Measurements from ENCODE around the gene SETD3. TPM values are rescaled to one million over a fixed set of nuclear protein-coding genes. Genes with fewer than 3 reads are reported as not detected.

Gene SETD3
- total RNA-seq, 1 donor from 2014 or later: 101 TPM

DNA sequence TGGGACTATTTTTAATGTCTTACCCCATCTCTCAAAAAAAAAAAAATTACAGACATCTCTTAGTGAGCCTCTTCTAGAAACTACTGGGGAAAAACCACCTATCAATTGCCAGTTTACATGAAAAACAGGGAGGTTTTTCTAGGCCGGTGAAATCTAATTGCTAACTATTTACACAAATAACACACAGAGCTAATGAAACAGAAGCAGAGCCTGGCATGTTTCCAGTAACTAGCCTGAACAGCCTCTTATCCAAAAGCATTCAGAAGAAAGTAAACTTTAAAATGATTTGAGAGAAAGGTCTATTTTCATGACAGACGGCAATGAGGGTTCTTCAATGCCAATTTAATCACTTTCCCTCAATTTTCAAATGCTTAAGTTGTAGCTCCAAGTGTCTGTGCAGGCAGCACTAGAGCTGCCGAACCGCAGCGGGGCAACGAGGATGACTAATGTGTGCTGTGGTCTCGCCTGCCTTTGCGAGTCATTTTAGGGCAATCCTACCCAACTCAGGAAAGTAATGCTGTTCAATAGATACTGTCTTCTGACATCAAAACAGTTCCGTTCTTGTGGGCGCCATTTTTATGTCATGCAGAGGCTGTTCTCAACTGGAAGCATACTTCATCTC, 84.6 kb downstream of the SETD3 start:
- DNase-seq (ENCODE audit: low spot score): no peak

DNA sequence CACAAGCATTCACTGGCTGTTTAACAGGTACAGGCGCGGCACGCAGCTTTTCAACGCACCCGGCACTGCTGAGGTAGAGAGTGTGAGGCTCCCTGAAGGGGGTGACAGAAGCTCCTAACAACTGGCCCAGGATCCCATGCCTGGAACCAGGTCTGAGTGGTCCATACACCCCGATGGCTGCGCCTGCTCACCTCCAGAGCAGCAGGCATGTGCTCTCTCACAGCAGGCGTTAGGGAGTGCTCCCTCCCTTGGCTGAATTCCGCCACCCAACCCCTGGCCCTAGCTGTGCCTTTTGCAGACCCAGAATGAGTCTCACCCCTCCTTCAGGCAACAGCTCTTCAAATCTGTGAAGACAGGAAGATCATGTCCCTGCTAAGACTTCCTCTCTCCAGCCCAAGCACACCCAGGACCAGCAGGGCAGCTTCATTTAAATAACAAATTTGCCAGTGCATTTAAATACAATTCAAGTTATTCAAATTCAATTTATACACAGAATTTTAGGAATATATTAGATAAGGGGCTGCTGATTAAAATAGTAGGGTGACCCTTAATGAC, 86.0 kb downstream of the SETD3 start:
- DNase-seq (ENCODE audit: low spot score): no peak

DNA sequence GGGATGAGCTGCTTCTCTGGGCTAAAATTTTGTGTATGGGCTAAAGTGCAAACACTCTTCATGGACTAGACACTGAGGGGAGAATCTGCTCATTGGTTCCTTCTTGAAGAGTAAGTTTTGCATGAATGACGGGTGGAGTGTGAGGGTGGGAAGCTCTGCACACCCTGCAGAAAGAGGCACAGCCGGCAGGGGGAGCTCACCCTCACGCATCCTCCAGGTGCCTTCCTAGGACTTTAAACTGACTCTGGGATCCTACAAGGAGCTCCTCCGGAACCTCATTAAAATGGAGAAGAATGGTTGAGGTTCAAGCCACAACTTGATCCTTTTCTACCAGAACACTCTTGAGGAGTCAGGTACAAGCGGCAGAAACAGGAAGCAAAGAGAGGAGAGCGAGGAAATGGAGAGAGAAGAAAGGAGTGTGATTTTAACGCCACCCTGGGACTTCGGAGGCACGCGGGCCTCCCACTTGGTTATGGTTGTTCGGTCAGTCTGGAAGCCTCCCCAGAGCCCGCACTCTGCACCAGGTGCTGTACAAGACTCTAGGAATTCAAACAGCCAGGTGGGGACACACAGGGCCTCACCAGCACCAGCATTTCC, 87.5 kb downstream of the SETD3 start:
- DNase-seq (ENCODE audit: low spot score): peak; percentile 14

DNA sequence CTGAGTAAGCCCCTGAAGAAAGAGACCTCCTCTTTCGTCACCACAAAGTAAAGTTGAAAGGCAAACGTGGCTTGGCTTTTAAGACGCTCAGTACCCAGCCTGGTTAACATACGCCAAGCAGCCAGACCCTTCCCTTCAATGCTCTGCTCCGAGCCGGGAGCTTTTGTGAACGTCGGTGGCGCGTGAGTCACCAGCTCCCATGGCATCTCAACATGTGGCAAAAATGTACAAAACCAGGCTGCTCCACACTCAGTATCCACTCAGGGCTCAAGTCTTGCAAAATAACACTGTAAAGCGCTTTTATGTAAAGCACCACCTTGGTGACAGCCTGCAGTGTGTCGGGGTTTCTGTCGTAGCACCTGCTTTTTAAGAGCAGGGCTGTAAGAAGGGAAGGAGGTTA, 89.0 kb downstream of the SETD3 start:
- no peak for DNase-seq (ENCODE audit: low spot score)

DNA sequence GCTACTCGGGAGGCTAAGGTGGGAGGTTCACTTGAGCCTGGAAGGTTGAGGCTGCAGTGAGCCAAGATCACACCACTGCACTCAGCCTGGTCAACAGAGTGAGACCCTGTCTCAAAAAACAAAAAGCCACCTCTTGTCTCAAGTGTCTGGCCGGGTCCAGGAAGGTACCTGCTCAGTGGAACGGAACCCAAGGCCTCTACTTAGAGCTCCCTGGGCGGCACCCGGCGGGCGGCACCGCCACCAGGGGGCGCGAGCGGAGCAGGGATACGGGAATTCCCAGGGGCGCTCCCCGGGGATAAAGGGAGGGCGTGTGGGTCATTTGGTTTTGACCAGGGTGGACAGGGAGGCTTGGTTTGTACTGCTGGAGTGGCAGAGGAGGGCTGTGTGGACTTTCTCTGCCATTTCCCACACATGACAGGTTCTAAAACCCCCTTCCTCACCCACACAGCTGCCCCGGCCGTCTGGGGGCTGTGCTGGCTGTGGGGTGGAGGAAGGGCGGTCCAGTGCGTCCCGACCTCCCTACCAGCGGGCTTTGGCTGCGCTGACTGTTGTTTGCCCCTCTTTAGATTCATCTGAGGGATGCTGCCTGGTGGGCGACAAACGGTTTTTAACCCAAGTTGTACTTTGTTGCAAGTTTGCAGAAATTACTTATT, 91.4 kb downstream of the SETD3 start:
- no peak for DNase-seq (ENCODE audit: low spot score)

DNA sequence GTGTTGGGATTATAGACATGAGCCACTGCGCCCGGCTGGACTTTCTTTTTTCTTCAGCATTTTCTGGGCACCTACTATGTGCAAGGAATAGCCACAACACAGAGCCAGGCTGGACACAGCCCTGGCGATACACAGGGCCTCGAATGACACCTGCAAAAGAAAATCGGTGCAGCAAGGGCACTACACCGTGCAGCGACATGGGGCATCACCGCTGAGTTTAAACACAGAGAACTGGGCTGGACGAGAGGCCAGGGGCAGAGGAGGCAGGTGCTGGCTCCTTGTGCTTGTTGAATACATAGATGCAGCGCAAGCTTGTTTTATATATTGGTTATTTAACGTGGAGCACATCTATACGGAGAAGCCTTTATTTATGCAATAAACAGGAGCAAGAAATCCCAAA, 92.4 kb downstream of the SETD3 start:
- DNase-seq (ENCODE audit: low spot score): no peak

DNA sequence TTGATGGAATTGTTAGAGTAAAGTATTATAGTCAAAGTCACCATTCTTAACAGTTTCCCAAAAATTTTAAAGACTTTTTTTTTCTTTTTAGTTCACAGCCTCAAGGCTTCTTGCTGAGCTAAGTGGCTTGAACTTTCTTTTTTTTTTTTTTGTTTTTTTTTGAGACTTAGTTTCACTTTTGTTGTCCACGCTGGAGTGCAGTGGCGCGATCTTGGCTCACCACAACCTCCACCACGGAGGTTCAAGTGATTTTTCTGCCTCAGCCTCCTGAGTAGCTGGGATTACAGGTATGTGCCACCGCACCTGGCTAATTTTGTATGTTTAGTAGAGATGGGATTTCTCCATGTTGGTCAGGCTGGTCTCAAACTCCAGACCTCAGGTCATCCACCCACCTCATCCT, 92.8 kb downstream of the SETD3 start:
- no peak for DNase-seq (ENCODE audit: low spot score)

DNA sequence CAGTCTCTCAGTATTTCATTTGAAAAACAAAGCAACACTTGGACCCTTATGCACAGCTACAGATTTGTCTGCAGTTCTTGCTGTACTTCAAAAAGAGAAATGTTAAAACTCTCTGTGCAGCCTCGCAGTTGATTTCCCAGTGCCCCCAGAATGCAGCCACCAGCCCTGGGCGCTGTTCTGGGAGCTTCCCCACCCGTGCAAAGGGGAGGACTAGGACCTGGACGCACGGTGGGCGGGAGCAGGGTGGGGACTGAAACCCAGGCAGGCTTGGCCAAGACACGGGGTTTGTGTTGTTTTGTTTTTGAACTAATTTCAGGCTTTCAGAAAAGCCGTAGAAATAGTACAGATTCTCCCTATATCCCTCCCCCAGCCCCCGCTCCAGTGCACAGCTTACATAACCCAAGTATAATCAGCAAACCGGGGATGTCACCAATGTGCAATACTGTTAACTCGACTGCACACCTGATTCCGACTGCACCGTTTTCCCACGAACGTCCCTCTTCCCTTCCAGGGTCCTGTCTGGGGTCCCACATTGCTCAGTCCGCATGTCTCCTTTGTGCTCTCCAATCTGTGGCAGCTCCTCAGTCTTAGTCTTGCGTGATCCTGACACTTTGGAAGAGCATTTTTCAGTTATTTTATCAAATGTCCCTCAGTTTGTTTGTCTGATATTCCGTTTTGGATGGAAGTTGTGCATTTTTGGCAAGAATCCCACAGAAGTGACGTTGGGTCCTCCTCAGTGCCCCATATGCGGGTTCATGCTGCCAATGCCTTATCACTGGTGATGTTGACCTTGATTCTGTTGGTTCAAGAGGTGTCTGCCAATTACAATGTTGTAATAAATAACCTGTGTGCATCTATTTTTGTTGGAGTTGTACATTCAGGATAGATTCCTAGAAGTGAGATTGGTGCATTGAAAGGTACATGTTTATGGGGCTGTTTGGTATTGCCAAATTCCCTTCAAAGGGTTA, 95.9 kb downstream of the SETD3 start:
- no peak for DNase-seq (ENCODE audit: low spot score)

DNA sequence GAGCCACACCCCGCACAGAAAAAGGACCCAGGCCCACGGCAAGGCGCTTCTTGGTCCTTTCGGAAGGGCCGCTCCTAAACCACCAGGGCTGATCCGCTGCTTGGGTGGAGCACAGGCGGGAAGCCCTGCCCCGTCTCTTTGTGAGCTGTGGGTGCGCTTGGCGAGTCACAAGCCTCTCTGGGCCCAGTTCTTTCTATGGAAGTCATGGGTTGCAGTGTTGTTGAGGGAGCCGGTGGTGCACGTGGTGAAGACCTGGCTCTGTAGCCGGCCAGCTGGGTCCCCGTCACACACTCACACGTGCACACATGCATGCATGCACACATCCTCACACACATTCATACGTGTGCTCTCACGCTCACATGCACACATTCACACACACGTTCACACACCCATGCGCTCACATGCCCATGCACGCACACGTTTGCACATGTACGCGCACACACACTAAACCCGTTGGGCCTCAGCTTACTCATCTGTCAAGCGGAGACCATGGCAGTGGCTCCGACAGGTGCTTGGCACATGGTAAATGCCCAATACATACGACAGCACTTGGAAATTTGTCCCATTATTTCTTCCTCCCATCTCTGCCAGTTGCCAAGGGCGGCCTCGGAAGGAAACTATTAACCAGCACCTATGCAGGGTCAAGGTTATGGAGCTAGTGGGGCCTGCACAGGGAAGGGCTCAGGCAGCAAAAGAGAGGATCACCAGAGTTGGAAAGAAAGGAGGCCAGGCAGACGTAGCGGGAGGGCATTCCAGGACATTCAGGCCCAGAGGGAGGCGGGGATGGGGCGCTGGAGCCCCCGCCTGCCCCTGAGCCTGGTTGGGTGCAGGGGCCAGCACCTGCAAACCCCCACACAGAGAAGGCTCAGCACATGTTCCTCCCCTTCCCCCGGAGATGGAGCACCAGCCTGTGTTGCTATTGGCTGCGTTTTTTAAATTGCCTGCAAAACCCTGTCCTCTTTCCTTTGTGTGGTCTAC, 96.9 kb downstream of the SETD3 start:
- no peak for DNase-seq (ENCODE audit: low spot score)

DNA sequence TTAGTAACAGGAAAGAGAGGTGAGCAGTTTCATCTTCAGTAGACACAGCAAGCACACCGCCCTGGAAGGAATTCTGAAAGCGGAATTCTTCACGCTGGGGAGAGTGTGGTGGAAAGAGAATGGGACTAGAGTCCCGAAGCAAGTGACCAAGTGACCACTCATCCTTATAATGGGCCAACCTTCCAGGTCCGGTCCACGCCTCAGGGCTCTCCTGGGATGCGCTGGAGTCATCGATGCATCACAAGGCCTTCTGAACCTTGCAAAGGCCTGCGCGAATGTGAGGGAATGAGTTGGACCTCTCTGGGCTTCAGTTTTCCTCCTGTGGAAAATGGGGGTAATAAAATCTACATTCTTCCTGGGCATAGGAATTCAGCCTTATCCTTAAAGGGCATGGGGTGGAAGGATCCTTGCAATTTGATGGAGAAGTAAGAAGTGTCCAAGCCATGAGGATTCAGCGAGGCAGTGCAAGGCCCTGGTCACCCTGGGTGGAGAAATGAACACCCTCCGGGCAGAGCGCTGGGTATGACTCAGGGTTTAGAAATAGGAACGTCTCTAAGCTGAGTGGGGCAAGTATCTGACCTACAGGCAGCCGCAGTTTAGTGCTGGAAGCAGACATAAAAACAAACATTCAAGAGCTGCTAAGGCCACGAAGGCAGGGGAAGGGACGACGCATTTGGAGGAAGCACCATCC, 97.7 kb downstream of the SETD3 start:
- no peak for DNase-seq (ENCODE audit: low spot score)

DNA sequence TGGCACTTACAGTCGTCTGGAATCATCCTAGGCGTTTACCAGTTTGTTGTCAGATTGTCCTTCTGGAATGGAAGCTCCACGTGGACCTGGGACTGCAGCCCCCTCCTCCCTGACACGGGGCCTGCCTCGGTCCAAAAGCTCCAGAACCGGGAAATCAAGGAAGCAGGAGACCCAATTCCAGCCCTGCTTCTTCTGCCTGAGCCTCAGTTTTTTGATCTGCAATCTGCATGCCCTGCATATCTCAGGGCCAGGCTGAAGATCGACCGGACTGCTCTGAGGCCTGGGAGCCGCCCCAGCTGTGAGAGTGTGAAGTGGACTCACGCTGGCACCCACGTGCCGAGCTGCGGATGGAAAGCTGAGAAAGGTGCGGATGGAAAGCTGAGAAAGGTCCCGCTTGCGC, 98.6 kb downstream of the SETD3 start:
- DNase-seq (ENCODE audit: low spot score): no peak

DNA sequence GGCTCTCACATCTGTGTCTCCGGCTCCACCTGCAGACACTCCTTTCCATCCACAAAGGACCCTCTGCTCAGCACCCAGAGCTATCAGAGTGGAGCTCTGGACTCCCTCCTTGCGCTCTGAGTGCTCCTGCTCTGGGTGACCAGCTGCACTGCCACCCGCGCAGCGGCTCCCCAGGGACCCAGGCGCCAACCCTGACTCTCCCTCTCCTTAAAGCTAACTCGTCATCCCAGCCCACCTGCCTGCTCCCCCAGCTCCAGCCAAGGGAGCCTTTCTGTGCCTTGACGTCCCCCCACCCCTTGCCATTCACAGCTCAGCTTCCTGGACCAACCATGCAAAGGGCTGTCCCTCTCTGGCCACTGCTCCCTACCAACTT, 99.0 kb downstream of the SETD3 start:
- DNase-seq (ENCODE audit: low spot score): no peak

DNA sequence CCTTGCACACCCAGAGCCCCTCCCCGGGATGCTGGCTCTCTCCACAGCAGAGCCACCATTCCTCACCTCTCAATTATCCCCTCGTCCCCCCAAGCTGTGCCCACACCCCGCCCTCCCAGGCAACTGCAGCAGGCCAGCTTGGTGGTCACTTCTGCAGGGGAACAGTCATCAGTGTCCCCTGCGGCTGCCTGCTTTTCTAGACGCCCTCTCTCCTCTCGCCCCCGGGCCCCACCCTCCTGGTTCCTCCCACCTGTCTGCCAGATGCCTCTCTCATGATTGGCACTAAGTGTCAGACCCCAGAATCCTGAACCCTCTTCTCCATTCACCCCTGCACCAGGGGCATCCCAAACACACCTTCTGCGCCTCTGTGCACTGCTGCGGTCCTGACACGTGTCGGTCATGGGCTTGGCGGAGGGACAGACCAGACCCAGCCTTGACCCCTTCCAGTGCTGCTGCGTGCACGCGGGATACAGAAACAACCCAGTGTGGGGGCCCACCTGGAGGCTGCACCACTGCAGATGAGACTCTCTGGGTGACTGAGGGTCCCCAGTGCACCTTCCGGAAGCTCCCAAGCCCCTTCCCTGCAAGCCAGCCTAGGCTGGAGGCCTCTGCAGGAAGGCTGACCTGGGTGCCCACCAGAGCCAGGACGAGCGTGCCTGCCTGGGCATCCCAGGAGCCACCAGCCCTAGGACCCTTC, 99.5 kb downstream of the SETD3 start:
- DNase-seq (ENCODE audit: low spot score): no peak

DNA sequence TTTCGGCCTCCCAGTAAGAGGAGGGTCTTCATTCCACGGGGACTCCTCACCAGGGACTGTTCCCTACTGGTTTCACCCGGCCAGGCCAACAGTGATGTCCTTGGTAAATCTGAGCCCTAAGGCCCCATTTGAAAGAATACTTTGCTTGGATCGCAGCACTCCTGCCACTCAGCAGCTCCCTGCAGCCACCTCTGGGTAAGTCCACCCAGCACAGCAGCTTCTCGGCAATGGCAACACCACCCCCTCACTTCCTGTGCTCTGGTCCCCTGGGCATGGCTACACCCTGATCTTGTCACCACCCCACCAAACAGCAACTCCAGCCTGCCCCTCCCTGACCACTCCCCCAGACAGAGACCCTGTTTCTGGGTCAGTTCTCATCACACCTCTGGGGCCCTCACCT, 100.3 kb downstream of the SETD3 start:
- no peak for DNase-seq (ENCODE audit: low spot score)

DNA sequence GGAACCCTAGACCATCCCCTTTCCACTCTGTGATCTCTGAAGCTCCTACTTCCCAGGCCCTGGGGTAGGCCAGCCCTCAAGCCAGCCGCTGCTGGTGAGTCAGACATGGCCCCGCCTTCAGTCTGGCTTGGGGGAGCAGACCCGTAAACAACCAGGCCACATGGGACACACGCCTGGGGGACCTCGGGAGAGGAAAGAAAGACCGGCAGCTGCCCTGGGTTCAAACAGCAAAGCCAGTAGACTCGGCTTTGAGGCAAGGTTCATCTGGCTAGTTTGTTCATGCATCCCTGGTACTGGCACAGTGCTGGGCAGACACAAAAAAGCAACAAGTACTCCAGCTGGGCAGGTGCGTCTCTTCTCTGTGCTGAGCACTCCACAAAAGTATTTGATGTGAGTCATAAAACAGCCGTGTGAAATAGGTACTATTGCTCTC, 101.9 kb downstream of the SETD3 start:
- DNase-seq (ENCODE audit: low spot score): peak; percentile 17

DNA sequence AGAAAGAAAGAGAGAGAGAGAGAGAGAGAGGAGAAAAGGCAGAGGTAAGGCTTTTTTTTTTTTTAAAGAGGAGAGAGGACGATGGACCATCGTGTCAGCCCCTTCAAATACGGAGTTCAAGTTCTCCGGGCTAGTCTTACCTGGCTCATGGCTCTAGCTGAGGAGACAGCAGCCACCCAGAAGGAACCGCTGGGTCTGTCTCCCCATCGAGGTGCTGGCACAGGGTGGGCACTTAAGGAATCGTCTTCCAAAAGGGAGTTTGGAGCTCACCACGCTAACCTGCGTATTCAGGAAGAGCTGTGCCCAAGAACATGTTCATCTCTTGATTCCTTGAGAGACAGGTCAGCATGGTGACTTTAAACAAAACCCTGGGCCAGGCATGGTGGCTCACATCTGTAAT, 102.7 kb downstream of the SETD3 start:
- DNase-seq (ENCODE audit: low spot score): no peak

DNA sequence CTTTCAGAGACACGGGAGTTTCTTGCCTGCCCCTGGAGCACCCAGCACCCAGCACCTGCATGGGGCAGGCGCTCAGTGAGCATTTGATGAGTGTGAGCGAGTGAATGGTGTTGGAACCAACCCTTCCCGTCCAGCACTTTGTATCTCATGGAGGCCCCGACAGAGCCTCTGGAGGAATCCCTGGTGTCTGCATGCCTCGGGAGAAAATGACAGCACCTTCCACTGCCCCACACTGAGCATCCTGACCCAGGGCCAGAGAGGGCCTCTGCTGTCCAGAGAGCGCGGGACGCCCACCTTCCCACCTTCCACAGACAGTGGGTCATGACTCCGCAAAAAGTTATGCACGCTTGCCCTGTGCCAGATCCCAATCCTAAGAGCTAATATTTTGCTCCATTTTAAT, 105.7 kb downstream of the SETD3 start:
- DNase-seq (ENCODE audit: low spot score): no peak

DNA sequence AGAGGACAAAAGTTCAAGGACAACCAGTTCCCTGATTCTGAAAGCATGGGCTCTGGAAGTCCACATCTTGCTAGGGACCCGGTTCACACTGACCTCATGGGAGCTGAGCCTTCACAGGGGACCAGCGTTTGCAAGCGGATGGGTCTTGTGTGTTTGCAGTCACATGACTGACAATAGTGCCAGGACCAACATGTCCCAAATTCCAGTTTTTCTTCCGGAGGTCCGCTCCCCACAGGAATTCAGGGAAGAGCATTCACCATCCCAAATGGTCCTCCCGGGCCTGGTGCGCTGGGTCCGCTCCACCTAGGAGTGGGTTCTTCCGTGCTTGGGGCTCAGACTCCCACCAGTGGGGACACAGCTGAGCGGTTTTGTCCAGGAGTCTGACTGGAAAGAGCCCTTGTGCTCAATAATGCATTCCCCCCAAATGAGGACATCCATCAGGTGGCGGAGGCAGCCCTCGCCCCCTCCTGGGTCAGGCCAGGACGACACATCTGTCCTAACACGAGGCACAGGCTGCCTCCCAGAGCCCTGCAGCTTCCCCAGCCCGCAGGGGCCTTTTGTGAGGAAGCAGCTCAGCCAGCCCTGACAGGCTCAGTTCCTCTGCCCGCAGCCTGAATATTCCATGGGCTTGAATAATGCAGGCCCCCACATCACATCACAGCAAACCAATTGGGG, 116.9 kb downstream of the SETD3 start:
- no peak for DNase-seq (ENCODE audit: low spot score)

DNA sequence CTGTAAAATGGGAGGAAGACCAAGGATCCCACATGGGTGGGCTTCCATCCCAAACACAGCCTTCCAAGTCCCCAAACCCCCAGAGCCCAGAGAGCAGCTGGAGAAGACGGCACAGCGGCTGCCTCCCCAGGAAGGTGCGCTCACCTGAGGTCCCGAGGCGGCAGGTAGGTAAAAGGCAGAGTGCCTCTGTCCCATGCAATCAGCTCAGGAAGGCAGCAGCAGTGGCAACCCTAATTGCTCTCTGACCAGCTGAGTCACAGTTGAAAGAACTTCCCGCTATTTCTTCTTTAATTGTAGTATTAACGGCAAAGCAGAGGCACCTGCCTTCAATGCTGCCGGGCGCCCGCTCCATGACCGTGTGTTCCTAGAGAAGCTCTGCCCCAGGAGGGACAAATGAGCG, 117.6 kb downstream of the SETD3 start:
- DNase-seq (ENCODE audit: low spot score): no peak
